Right atrium auricular region (tissue), 2 donors: ENCODE data around the gene C6orf120. TPM values are rescaled to one million over a fixed set of nuclear protein-coding genes. Genes with fewer than 3 reads are reported as not detected.

Experiments used
- DNase-seq: peaks from one replicate; pipeline ENCODE4 v3.0.0-alpha.2; 2019; ENCODE audit warnings: low spot score
- H3K27ac ChIP-seq, 2 donors: fragments of 200-600 bp; sonication (generic); 1 replicate in 1 of 2; 2 replicates in 1 of 2; pipeline ENCODE4 v1.5.1; 2016 to 2019
- H3K27me3 ChIP-seq, 2 donors: fragments of 200-600 bp; sonication (generic); one replicate each; pipeline versions ENCODE4 v1.5.1 to v1.6.0; 2017 to 2019
- H3K36me3 ChIP-seq: fragments of 200-600 bp; sonication (generic); one replicate; pipeline ENCODE4 v1.5.1; 2016
- H3K4me1 ChIP-seq, 2 donors: fragments of 200-600 bp; sonication (generic); one replicate each; pipeline versions ENCODE4 v1.5.1 to v1.6.0; 2017 to 2019
- H3K4me3 ChIP-seq, 2 donors: fragments of 200-600 bp; sonication (generic); 1 replicate in 1 of 2; 2 replicates in 1 of 2; pipeline ENCODE4 v1.5.1; 2017 to 2019; ENCODE audit warnings: mild to moderate bottlenecking in 1 of 2, moderate library complexity in 1 of 2
- H3K9me3 ChIP-seq, 2 donors: fragments of 200-600 bp; sonication (generic); one replicate each; pipeline ENCODE4 v1.5.1; 2019
- total RNA-seq, 2 donors: library from RNA; depleted of rRNA; stranded (reverse); fragments of >200 nt; gene quantifications; one replicate each; pipeline ENCODE4 v1.1.0, GENCODE V29; 2016
- TF ChIP-seq, protein P1 (sequence below), 2 donors: fragments of 200-600 bp; sonication (generic); IDR thresholded peaks; one replicate each; pipeline ENCODE4 v1.5.1; 2019; ENCODE audit warnings: antibody characterized with exemption in 2 of 2

The C6orf120 gene
- total RNA-seq, 2 donors from 2014 or later: 18.0 to 19.6 TPM

DNA sequence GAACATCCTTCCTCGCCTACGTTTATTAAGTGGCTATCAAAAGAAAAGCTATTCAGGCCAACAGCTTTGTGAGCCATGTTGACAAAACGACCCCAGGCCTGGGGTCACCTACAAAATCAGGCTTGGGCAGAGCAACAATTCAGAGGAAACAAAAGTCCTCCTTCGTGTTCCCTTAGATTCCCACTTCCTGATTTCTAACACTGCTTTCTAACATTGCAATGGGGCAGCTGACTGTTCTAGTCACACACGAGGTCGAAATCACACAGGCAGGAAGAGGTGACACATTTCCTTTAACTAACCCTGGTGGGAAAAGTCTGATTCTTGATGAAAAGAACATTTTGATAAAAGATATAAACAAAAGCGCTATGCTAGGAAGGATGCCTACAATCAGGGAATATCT is 32.0 kb upstream of the C6orf120 start:
- Histone ChIP-seq H3K4me1 (no peaks in the 10 kb centered on the region), H3K36me3 (peaks cover 20% of the 10 kb centered on the region), H3K9me3 (no peaks in the 10 kb centered on the region), H3K4me3 (no peak overlapping the region), H3K27ac (peak overlapping the region; percentile 9 to 10), H3K27me3 (no peaks in the 10 kb centered on the region)
- TF ChIP-seq, protein P1, sequence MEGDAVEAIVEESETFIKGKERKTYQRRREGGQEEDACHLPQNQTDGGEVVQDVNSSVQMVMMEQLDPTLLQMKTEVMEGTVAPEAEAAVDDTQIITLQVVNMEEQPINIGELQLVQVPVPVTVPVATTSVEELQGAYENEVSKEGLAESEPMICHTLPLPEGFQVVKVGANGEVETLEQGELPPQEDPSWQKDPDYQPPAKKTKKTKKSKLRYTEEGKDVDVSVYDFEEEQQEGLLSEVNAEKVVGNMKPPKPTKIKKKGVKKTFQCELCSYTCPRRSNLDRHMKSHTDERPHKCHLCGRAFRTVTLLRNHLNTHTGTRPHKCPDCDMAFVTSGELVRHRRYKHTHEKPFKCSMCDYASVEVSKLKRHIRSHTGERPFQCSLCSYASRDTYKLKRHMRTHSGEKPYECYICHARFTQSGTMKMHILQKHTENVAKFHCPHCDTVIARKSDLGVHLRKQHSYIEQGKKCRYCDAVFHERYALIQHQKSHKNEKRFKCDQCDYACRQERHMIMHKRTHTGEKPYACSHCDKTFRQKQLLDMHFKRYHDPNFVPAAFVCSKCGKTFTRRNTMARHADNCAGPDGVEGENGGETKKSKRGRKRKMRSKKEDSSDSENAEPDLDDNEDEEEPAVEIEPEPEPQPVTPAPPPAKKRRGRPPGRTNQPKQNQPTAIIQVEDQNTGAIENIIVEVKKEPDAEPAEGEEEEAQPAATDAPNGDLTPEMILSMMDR (IDR thresholded peaks at IDR 0.05): no peak
- peak; percentile 58 for DNase-seq

DNA sequence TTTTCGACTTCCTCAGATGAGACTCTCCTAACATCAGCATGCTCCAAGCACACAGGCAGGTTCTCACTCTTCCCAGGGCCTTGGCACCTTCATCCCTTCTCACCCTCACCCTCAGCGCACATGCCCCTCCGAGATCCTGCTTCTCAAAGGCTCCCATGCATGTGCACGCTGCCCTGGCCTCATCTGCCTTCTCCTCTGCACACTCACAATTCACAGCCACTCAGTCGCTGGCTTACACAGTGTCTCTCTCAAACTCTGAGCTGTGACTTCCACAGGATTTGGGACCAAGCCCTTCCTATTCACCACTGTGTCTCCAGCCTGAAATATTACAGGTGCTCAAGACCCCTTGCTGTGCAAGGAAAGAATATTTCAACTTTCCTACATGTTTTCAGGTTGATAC is 30.4 kb upstream of the C6orf120 start:
- H3K4me3 ChIP-seq: no peak overlapping the region
- DNase-seq: peak; percentile 26
- no peaks in the 10 kb centered on the region for H3K4me1 ChIP-seq
- no peaks in the 10 kb centered on the region for H3K9me3 ChIP-seq
- no peak overlapping the region for H3K27ac ChIP-seq
- H3K36me3 ChIP-seq: peaks cover 20% of the 10 kb centered on the region
- TF ChIP-seq, protein P1 (IDR thresholded peaks at IDR 0.05): no peak
- H3K27me3 ChIP-seq: no peaks in the 10 kb centered on the region

DNA sequence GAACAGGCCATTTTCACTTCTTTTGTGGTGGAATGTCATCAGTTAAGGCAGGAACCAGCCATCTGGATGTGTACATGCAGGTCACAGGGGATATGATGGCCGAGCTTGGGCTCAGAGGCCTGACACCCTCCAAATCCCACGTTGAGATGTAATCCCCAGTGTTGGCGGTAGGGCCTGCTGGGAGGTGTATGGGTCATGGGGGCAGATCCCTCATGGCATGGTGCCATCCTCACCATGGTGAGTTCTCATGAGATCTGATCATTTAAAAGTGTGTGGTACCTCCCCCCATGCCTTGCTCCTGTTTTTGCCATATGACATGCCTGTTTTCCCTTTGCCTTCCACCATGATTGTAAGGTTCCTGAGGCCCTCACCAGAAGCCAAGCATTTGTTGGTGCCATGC is 26.9 kb upstream of the C6orf120 start:
- TF ChIP-seq, protein P1 (IDR thresholded peaks at IDR 0.05): no peak

DNA sequence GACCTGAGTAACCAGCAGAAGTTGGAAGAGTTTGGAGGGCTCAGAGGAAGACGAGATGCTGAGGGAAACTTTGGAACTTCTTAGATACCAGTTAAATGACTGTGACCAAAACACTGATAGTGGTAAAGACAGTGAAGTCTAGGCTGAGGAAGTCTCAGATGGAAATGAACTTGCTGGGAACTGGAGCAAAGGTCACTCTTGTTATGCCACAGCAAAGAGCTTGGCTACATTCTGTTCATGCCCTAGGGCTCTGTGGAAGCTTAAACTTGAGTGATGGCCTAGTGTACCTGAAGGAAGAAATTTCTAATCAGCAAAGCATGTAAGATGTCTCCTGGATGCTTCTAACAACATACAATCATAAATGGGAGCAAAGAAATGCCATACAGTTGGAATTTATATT is 24.8 kb upstream of the C6orf120 start:
- Histone ChIP-seq H3K4me3 (no peak overlapping the region), H3K27me3 (no peaks in the 10 kb centered on the region), H3K36me3 (peaks cover 6% of the 10 kb centered on the region), H3K4me1 (no peaks in the 10 kb centered on the region), H3K9me3 (no peaks in the 10 kb centered on the region), H3K27ac (no peak overlapping the region)
- DNase-seq: no peak
- TF ChIP-seq, protein P1 (IDR thresholded peaks at IDR 0.05): no peak

More for the DNA sequence above, 26.9 kb upstream of the C6orf120 start:
- DNase-seq: peak; percentile 50
- Histone ChIP-seq H3K4me3 (no peak overlapping the region), H3K36me3 (peaks cover 16% of the 10 kb centered on the region), H3K9me3 (no peaks in the 10 kb centered on the region), H3K27ac (no peak overlapping the region), H3K27me3 (no peaks in the 10 kb centered on the region), H3K4me1 (no peaks in the 10 kb centered on the region)

DNA sequence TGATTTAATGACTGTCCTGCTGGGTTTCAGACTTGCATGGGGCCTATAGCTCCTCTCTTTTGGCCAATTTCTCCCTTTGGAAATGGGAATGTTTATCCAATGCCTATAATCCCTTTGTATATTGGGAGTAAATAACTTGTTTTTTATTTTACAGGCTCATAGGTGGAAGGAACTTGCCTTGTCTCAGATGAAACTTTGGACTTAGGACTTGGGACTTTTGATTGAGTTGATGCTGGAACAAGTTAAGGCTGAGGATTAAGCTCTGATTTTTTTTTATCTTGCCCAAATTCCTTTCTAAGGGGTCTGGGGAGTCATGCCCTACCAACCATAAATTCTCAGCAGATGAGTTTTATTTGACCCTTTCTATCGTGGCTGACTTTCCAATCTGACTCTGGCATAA is 23.6 kb upstream of the C6orf120 start:
- H3K4me1 ChIP-seq: no peaks in the 10 kb centered on the region
- no peaks in the 10 kb centered on the region for H3K27me3 ChIP-seq
- no peak overlapping the region for H3K27ac ChIP-seq
- H3K36me3 ChIP-seq: peaks cover 6% of the 10 kb centered on the region
- H3K4me3 ChIP-seq: no peak overlapping the region
- TF ChIP-seq, protein P1 (IDR thresholded peaks at IDR 0.05): no peak
- H3K9me3 ChIP-seq: no peaks in the 10 kb centered on the region
- no peak for DNase-seq

GRCh38 chr6:169684056-169684455 is 17.9 kb upstream of the C6orf120 start:
- no peak overlapping the region for H3K27ac ChIP-seq
- DNase-seq: no peak
- no peak overlapping the region for H3K4me3 ChIP-seq
- TF ChIP-seq, protein P1 (IDR thresholded peaks at IDR 0.05): no peak
- peaks cover 6% of the 10 kb centered on the region for H3K36me3 ChIP-seq
- H3K27me3 ChIP-seq: no peaks in the 10 kb centered on the region
- H3K4me1 ChIP-seq: no peaks in the 10 kb centered on the region
- peaks cover 8 to 12% of the 10 kb centered on the region in 2 donors for H3K9me3 ChIP-seq
